ENCODE measurements around the gene CLRN3.
A peak's percentile ranks its signal among the peaks of the same experiment; 100 is the strongest.

Gene CLRN3

GRCh38 chr10:127873901-127874470, 18.8 kb downstream of the CLRN3 start:
- DNase-seq, result no peak

GRCh38 chr10:127872871-127873600, 19.7 kb downstream of the CLRN3 start:
- DNase-seq, result no peak

GRCh38 chr10:127872011-127872761, 20.6 kb downstream of the CLRN3 start:
- no peak for DNase-seq

- DNase-seq, result no peak
Observed at GRCh38 chr10:127871631-127872010, 21.1 kb downstream of the CLRN3 start.

- DNase-seq, result no peak
Observed at GRCh38 chr10:127869329-127869728, 23.4 kb downstream of the CLRN3 start.

GRCh38 chr10:127867805-127868204, 24.9 kb downstream of the CLRN3 start:
- no peak for DNase-seq

- DNase-seq, result no peak
Observed at GRCh38 chr10:127866276-127867013, 26.3 kb downstream of the CLRN3 start.

GRCh38 chr10:127863231-127863825, 29.4 kb downstream of the CLRN3 start:
- no peak for DNase-seq

- no peak for DNase-seq
Observed at GRCh38 chr10:127860592-127860991, 32.1 kb downstream of the CLRN3 start.

- DNase-seq, result no peak
Observed at GRCh38 chr10:127855976-127856375, 36.8 kb downstream of the CLRN3 start.

- no peak for DNase-seq
Observed at GRCh38 chr10:127855591-127855881, 37.2 kb downstream of the CLRN3 start.

- no peak for DNase-seq
Observed at GRCh38 chr10:127854769-127855590, 37.8 kb downstream of the CLRN3 start.

GRCh38 chr10:127853868-127854768, 38.6 kb downstream of the CLRN3 start:
- DNase-seq, result peak; percentile 12

GRCh38 chr10:127852456-127852855, 40.3 kb downstream of the CLRN3 start:
- DNase-seq, result no peak

- DNase-seq, result no peak
Observed at GRCh38 chr10:127851661-127852194, 41.0 kb downstream of the CLRN3 start.

GRCh38 chr10:127850944-127851343, 41.8 kb downstream of the CLRN3 start:
- no peak for DNase-seq

GRCh38 chr10:127849921-127850320, 42.8 kb downstream of the CLRN3 start:
- no peak for DNase-seq

- no peak for DNase-seq
Observed at GRCh38 chr10:127849224-127849623, 43.5 kb downstream of the CLRN3 start.

GRCh38 chr10:127848226-127848625, 44.5 kb downstream of the CLRN3 start:
- no peak for DNase-seq

GRCh38 chr10:127845756-127846155, 47.0 kb downstream of the CLRN3 start:
- DNase-seq, result no peak

- no peak for DNase-seq
Observed at GRCh38 chr10:127840884-127841283, 51.9 kb downstream of the CLRN3 start.

Data from HCEC 1CT (cell line).